Activated CD4-positive, alpha-beta T cell treated with anti-CD3 and anti-CD28 coated beads for 36 hours (primary cell): ENCODE measurements around the gene FOXE1. TPM values are rescaled to one million over a fixed set of nuclear protein-coding genes. Genes with fewer than 3 reads are reported as not detected.

Experiments used
- ATAC-seq: fragments of 200-7000 bp; cut with Tn5 transposase; one replicate; pipeline ENCODE4 v1.10.0; 2021; ENCODE audit warnings: mild to moderate bottlenecking, moderate library complexity
- CTCF ChIA-PET: fragments of 350-600 bp; sonication (Branson Sonifier 250); formaldehyde crosslinking; loops from one replicate; lab custom pipeline; 2021; ENCODE audit warnings: antibody characterized with exemption; lab: Charles Lee
- POLR2A ChIA-PET: fragments of 350-600 bp; sonication (Branson Sonifier 250); formaldehyde crosslinking; loops from one replicate; lab custom pipeline; 2021; ENCODE audit warnings: antibody characterized with exemption, inconsistent platforms; lab: Charles Lee
- DNase-seq: peaks from one replicate; pipeline ENCODE4 v3.0.0-alpha.2; 2020
- H3K27ac Mint-ChIP-seq: one replicate; pipeline ENCODE4 v1.8.0; 2021; ENCODE audit warnings: mixed read lengths
- H3K27me3 Mint-ChIP-seq: one replicate; pipeline ENCODE4 v1.8.0; 2021; ENCODE audit warnings: mixed read lengths
- H3K36me3 Mint-ChIP-seq: one replicate; pipeline ENCODE4 v1.8.0; 2021; ENCODE audit warnings: low read depth, mixed read lengths
- H3K4me1 Mint-ChIP-seq: one replicate; pipeline ENCODE4 v1.8.0; 2021; ENCODE audit warnings: mixed read lengths
- H3K4me3 Mint-ChIP-seq: one replicate; pipeline ENCODE4 v1.8.0; 2021; ENCODE audit warnings: mild to moderate bottlenecking, moderate library complexity, mixed read lengths
- H3K9me3 Mint-ChIP-seq: one replicate; pipeline ENCODE4 v1.8.0; 2021; ENCODE audit warnings: low read depth, mixed read lengths
- intact Hi-C, 2 experiments: fragments of 100-400 bp; cut with DNase I in 1 of 2; cut with micrococcal nuclease in 1 of 2; formaldehyde crosslinking; loops; one replicate each; pipeline versions ENCODE4 v1.14.2 to v1.15.1; 2022 to 2024; cut with DNase I, micrococcal nuclease
- total RNA-seq, 2 experiments: library from RNA; stranded (reverse); gene quantifications; one replicate each; pipeline ENCODE4 v1.2.3, GENCODE V29; 2021

FOXE1 gene
- total RNA-seq, 2 experiments from 2014 or later: 0.07 TPM

GRCh38 chr9:97848480-97849237 is 4.4 kb upstream of the FOXE1 start:
- ATAC-seq: no peak
- Mint-ChIP-seq H3K4me1 (peaks cover 17% of the 10 kb centered on the region), H3K27ac (no peak overlapping the region), H3K36me3 (no peaks in the 10 kb centered on the region), H3K9me3 (no peaks in the 10 kb centered on the region), H3K4me3 (peak overlapping the region; percentile 63), H3K27me3 (peaks cover 69% of the 10 kb centered on the region)
- ChIA-PET CTCF (interaction anchor here (1.1 to 1.3 kb wide), 2 partner anchors 16 to 52 kb away, joined by 4 to 5 read pairs; no protein-coding TSS in a partner anchor), POLR2A (interaction anchor here (1.1 kb wide), 1 partner anchor 144 kb away, joined by 3 read pairs; no protein-coding TSS in a partner anchor)
- intact Hi-C loops: no loop called here
- DNase-seq: peak; percentile 37

GRCh38 chr9:97849980-97850379 is 3.0 kb upstream of the FOXE1 start:
- H3K27ac Mint-ChIP-seq: no peak overlapping the region
- intact Hi-C loops: loop anchor here (1.0 to 5.0 kb wide), 3 partner anchors 8 to 348 kb away; partner anchors contain the start of gene TMOD1 (in 1 of the 2)
- POLR2A ChIA-PET: no interaction called here
- H3K9me3 Mint-ChIP-seq: no peaks in the 10 kb centered on the region
- ATAC-seq: no peak
- CTCF ChIA-PET: interaction anchor here (0.5 to 2.0 kb wide), 3 partner anchors 16 to 253 kb away, joined by 4 to 5 read pairs (median 4); no protein-coding TSS in a partner anchor
- DNase-seq: no peak
- no peaks in the 10 kb centered on the region for H3K36me3 Mint-ChIP-seq
- peaks cover 72% of the 10 kb centered on the region for H3K27me3 Mint-ChIP-seq
- H3K4me3 Mint-ChIP-seq: no peak overlapping the region
- peaks cover 20% of the 10 kb centered on the region for H3K4me1 Mint-ChIP-seq

- intact Hi-C loops: loop anchor here (1.0 to 5.0 kb wide), 3 partner anchors 7 to 349 kb away; partner anchors contain the start of gene TMOD1 (in 1 of the 2)
- Mint-ChIP-seq H3K9me3 (no peaks in the 10 kb centered on the region), H3K4me3 (no peak overlapping the region), H3K27ac (no peak overlapping the region), H3K27me3 (peaks cover 76% of the 10 kb centered on the region), H3K4me1 (peaks cover 20% of the 10 kb centered on the region), H3K36me3 (no peaks in the 10 kb centered on the region)
- ATAC-seq (no peak), DNase-seq (no peak)
- ChIA-PET CTCF (interaction anchor here (0.5 to 2.0 kb wide), 4 partner anchors 15 to 254 kb away, joined by 3 to 4 read pairs (median 4); no protein-coding TSS in a partner anchor), POLR2A (no interaction called here)
Observed at GRCh38 chr9:97850746-97851445, 2.1 kb upstream of the FOXE1 start.

- peaks cover 76% of the 10 kb centered on the region for H3K27me3 Mint-ChIP-seq
- intact Hi-C loops: loop anchor here (5.0 kb wide), 2 partner anchors 51 to 349 kb away; partner anchors contain the start of gene TMOD1 (in 1 of the 2)
- no peak overlapping the region for H3K4me3 Mint-ChIP-seq
- ChIA-PET POLR2A (no interaction called here), CTCF (interaction anchor here (1.0 to 2.0 kb wide), 3 partner anchors 15 to 172 kb away, joined by 3 to 4 read pairs (median 3); no protein-coding TSS in a partner anchor)
- no peaks in the 10 kb centered on the region for H3K9me3 Mint-ChIP-seq
- H3K36me3 Mint-ChIP-seq: no peaks in the 10 kb centered on the region
- no peak for DNase-seq
- ATAC-seq: no peak
- peaks cover 20% of the 10 kb centered on the region for H3K4me1 Mint-ChIP-seq
- no peak overlapping the region for H3K27ac Mint-ChIP-seq
Observed at GRCh38 chr9:97851446-97851883, 1.6 kb upstream of the FOXE1 start.

GRCh38 chr9:97852001-97852398 is 1.0 kb upstream of the FOXE1 start:
- no peaks in the 10 kb centered on the region for H3K36me3 Mint-ChIP-seq
- H3K9me3 Mint-ChIP-seq: no peaks in the 10 kb centered on the region
- ATAC-seq: no peak
- ChIA-PET CTCF (no interaction called here), POLR2A (no interaction called here)
- H3K27me3 Mint-ChIP-seq: peaks cover 75% of the 10 kb centered on the region
- peaks cover 20% of the 10 kb centered on the region for H3K4me1 Mint-ChIP-seq
- no peak for DNase-seq
- no peak overlapping the region for H3K27ac Mint-ChIP-seq
- H3K4me3 Mint-ChIP-seq: peak overlapping the region; percentile 18
- intact Hi-C loops: loop anchor here (2.0 to 5.0 kb wide), 3 partner anchors 50 to 350 kb away; partner anchors contain the start of gene TMOD1 (in 1 of the 2)

GRCh38 chr9:97852399-97853055 is 499 bp upstream of the FOXE1 start:
- CTCF ChIA-PET: no interaction called here

GRCh38 chr9:97853844-97854695 is 1.0 kb downstream of the FOXE1 start:
- H3K9me3 Mint-ChIP-seq: no peaks in the 10 kb centered on the region
- intact Hi-C loops: loop anchor here (1.0 to 5.0 kb wide), 6 partner anchors 48 to 352 kb away; partner anchors contain the start of genes NCBP1 (in 1 of the 2), TMOD1 (in 1 of the 2) and TSTD2 (in 1 of the 2)
- ChIA-PET POLR2A (no interaction called here), CTCF (interaction anchor here (0.6 to 1.0 kb wide), 3 partner anchors 36 to 1983 kb away, joined by 3 read pairs; no protein-coding TSS in a partner anchor)
- H3K27me3 Mint-ChIP-seq: peaks cover 74% of the 10 kb centered on the region
- no peak overlapping the region for H3K27ac Mint-ChIP-seq
- peak; percentile 85 for DNase-seq
- H3K36me3 Mint-ChIP-seq: no peaks in the 10 kb centered on the region
- peak overlapping the region; percentile 82 for H3K4me3 Mint-ChIP-seq
- peaks cover 23% of the 10 kb centered on the region for H3K4me1 Mint-ChIP-seq
- peak; percentile 88 for ATAC-seq

More at GRCh38 chr9:97852399-97853055, 499 bp upstream of the FOXE1 start:
- Mint-ChIP-seq H3K9me3 (no peaks in the 10 kb centered on the region), H3K4me1 (peaks cover 24% of the 10 kb centered on the region), H3K36me3 (no peaks in the 10 kb centered on the region), H3K4me3 (peak overlapping the region; percentile 18), H3K27ac (no peak overlapping the region), H3K27me3 (peaks cover 75% of the 10 kb centered on the region)
- DNase-seq (no peak), ATAC-seq (no peak)
- POLR2A ChIA-PET: no interaction called here
- intact Hi-C loops: loop anchor here (2.0 to 5.0 kb wide), 3 partner anchors 50 to 350 kb away; partner anchors contain the start of gene TMOD1 (in 1 of the 2)

- Mint-ChIP-seq H3K27me3 (peaks cover 72% of the 10 kb centered on the region), H3K4me3 (peak overlapping the region; percentile 16), H3K27ac (no peak overlapping the region), H3K9me3 (no peaks in the 10 kb centered on the region), H3K36me3 (no peaks in the 10 kb centered on the region), H3K4me1 (peaks cover 18% of the 10 kb centered on the region)
- ChIA-PET POLR2A (no interaction called here), CTCF (interaction anchor here (0.7 to 1.0 kb wide), 2 partner anchors 11 to 35 kb away, joined by 3 read pairs; no protein-coding TSS in a partner anchor)
- DNase-seq (no peak), ATAC-seq (no peak)
- intact Hi-C loops: loop anchor here (1.0 to 5.0 kb wide), 5 partner anchors 47 to 353 kb away; partner anchors contain the start of genes NCBP1 (in 1 of the 2), TMOD1 (in 1 of the 2) and TSTD2 (in 1 of the 2)
Observed at GRCh38 chr9:97854696-97855485, 1.9 kb downstream of the FOXE1 start.

GRCh38 chr9:97855486-97855875 is 2.5 kb downstream of the FOXE1 start:
- Mint-ChIP-seq H3K4me3 (peak overlapping the region; percentile 16), H3K4me1 (peaks cover 18% of the 10 kb centered on the region), H3K9me3 (no peaks in the 10 kb centered on the region), H3K36me3 (no peaks in the 10 kb centered on the region), H3K27ac (no peak overlapping the region), H3K27me3 (peaks cover 72% of the 10 kb centered on the region)
- POLR2A ChIA-PET: no interaction called here
- intact Hi-C loops: loop anchor here in 1 of 2 experiments (2.0 kb wide), 1 partner anchor 49 kb away; no protein-coding TSS in a partner anchor
- CTCF ChIA-PET: no interaction called here
- ATAC-seq: no peak
- no peak for DNase-seq
